B cell (primary cell): Measurements from ENCODE around the gene MEGF8. TPM values are rescaled to one million over a fixed set of nuclear protein-coding genes. Genes with fewer than 3 reads are reported as not detected.
A peak's percentile ranks its signal among the peaks of the same experiment; 100 is the strongest.

Source experiments
- ATAC-seq: fragments of 200-7000 bp; cut with Tn5 transposase; one replicate; pipeline ENCODE4 v1.10.0; 2021; ENCODE audit warnings: low read depth, mild to moderate bottlenecking, moderate number of reproducible peaks, moderate library complexity
- CTCF ChIA-PET: fragments of 350-600 bp; sonication (Branson Sonifier 250); formaldehyde crosslinking; loops from one replicate; lab custom pipeline; 2021; ENCODE audit warnings: antibody characterized with exemption, inconsistent platforms; lab: Charles Lee
- POLR2A ChIA-PET: fragments of 350-600 bp; sonication (Branson Sonifier 250); formaldehyde crosslinking; loops from one replicate; lab custom pipeline; 2021; ENCODE audit warnings: antibody characterized with exemption; lab: Charles Lee
- DNase-seq: peaks from one replicate; pipeline ENCODE4 v3.0.0; 2013
- H2AFZ ChIP-seq: 2 replicates; pipeline ENCODE4 v1.6.1; 2012; ENCODE audit warnings: mild to moderate bottlenecking, low read depth, low read length; ENCODE audit not compliant: insufficient read depth, poor library complexity, severe bottlenecking
- H3K27ac ChIP-seq, 2 donors: 1 replicate in 1 of 2; 2 replicates in 1 of 2; pipeline ENCODE4 v1.5.1; 2012 to 2013; ENCODE audit warnings: low read length in 2 of 2, mild to moderate bottlenecking in 2 of 2, moderate library complexity in 1 of 2
- H3K27me3 ChIP-seq, 4 experiments: fragments of 200-600 bp in 1 of 4; sonication (generic) in 1 of 4; replicated peaks in 1 of 4; 1 replicate in 2 of 4; 2 replicates in 2 of 4; pipeline versions ENCODE4 v1.6.1 to v1.7.0; 2013 to 2016; ENCODE audit warnings: low read length in 3 of 4, mild to moderate bottlenecking in 2 of 4, mixed read lengths in 1 of 4, moderate library complexity in 1 of 4; ENCODE audit not compliant: insufficient read depth in 4 of 4, control insufficient read depth in 3 of 4; ENCODE audit errors: control extremely low read depth in 1 of 4
- H3K36me3 ChIP-seq, 2 experiments: replicated peaks in 1 of 2; 1 replicate in 1 of 2; 2 replicates in 1 of 2; pipeline versions ENCODE4 v1.6.1 to v1.7.1; 2013; ENCODE audit warnings: low read length in 1 of 2; ENCODE audit not compliant: insufficient read depth in 2 of 2, control insufficient read depth in 1 of 2; ENCODE audit errors: control extremely low read depth in 1 of 2, extremely low read depth in 1 of 2
- H3K4me1 ChIP-seq, 2 donors: fragments of 200-600 bp in 1 of 2; sonication (generic) in 1 of 2; 1 replicate in 1 of 2; 2 replicates in 1 of 2; pipeline versions ENCODE4 v1.5.1 to v1.6.1; 2013 to 2017; ENCODE audit warnings: low read length in 2 of 2; ENCODE audit not compliant: control insufficient read depth in 2 of 2, insufficient read depth in 2 of 2
- H3K4me2 ChIP-seq: replicated peaks from 2 replicates; pipeline ENCODE3; 2012; ENCODE audit warnings: mild to moderate bottlenecking, low read depth, low read length; ENCODE audit not compliant: poor library complexity, severe bottlenecking
- H3K4me3 ChIP-seq, 5 experiments: fragments of 200-600 bp in 1 of 5; sonication (generic) in 1 of 5; 1 replicate in 3 of 5; 2 replicates in 2 of 5; pipeline versions ENCODE4 v1.5.1 to v1.7.0; 2011 to 2016; ENCODE audit warnings: low read length in 4 of 5, mild to moderate bottlenecking in 4 of 5, low read depth in 2 of 5, control low read depth in 1 of 5, moderate library complexity in 1 of 5; ENCODE audit not compliant: insufficient read depth in 1 of 5; ENCODE audit errors: control extremely low read depth in 1 of 5, extremely low read depth in 1 of 5
- H3K79me2 ChIP-seq: fragments of 200-600 bp; sonication (generic); one replicate; pipeline ENCODE4 v1.6.0; 2016; ENCODE audit warnings: low read length; ENCODE audit not compliant: control insufficient read depth, insufficient read depth
- H3K9ac ChIP-seq: fragments of 200-600 bp; sonication (generic); 2 replicates; pipeline ENCODE4 v1.6.1; 2017; ENCODE audit warnings: mild to moderate bottlenecking, low read length, moderate library complexity
- H3K9me3 ChIP-seq, 3 donors: one replicate each; pipeline versions ENCODE4 v1.6.1 to v1.7.1; 2013; ENCODE audit warnings: low read length in 2 of 3; ENCODE audit not compliant: control insufficient read depth in 2 of 3, insufficient read depth in 1 of 3; ENCODE audit errors: control extremely low read depth in 1 of 3
- H4K20me1 ChIP-seq: 2 replicates; pipeline ENCODE4 v1.6.0; 2012; ENCODE audit warnings: mild to moderate bottlenecking, low read length; ENCODE audit not compliant: insufficient read depth, control insufficient read depth, poor library complexity, severe bottlenecking
- H3K27ac Mint-ChIP-seq: one replicate; pipeline ENCODE4 v1.8.0; 2021; ENCODE audit warnings: mixed read lengths
- H3K27me3 Mint-ChIP-seq: one replicate; pipeline ENCODE4 v1.8.0; 2021; ENCODE audit warnings: mixed read lengths
- H3K4me1 Mint-ChIP-seq: one replicate; pipeline ENCODE4 v1.8.0; 2021; ENCODE audit warnings: mixed read lengths
- H3K4me3 Mint-ChIP-seq: one replicate; pipeline ENCODE4 v1.8.0; 2021; ENCODE audit warnings: mixed read lengths
- H3K9me3 Mint-ChIP-seq: one replicate; pipeline ENCODE4 v1.8.0; 2022; ENCODE audit warnings: mixed read lengths; ENCODE audit not compliant: insufficient read depth
- CTCF ChIP-seq: fragments of 200-600 bp; IDR thresholded peaks from one replicate; pipeline ENCODE4 v1.8.0; 2022; ENCODE audit warnings: antibody characterized with exemption, mild to moderate bottlenecking
- EZH2 ChIP-seq: IDR thresholded peaks from 2 replicates; pipeline ENCODE4 v1.6.1; 2012; ENCODE audit warnings: borderline replicate concordance, low read depth, mild to moderate bottlenecking, moderate library complexity, low read length; ENCODE audit not compliant: insufficient read depth, poor library complexity, severe bottlenecking
- WGBS: methylation state at CpG from one replicate; pipeline ENCODE4 v1.1.5; 2013; ENCODE audit warnings: missing lambda C conversion rate; ENCODE audit not compliant: insufficient coverage; 5-methylcytosine and 5-hydroxymethylcytosine counted together
- intact Hi-C: fragments of 100-400 bp; cut with micrococcal nuclease; formaldehyde crosslinking; loops from one replicate; pipeline ENCODE4 v1.10.0; 2022
- polyA plus RNA-seq: library from polyadenylated mRNA; depleted of rRNA; stranded (reverse); fragments of >200 nt; gene quantifications from 2 replicates; pipeline ENCODE4 v1.2.3, GENCODE V29; 2012
- total RNA-seq, 2 donors: library from RNA; stranded (reverse); fragments of 120-200 nt in 1 of 2; gene quantifications; 1 replicate in 1 of 2; 2 replicates in 1 of 2; pipeline versions ENCODE4 v1.2.3 to v1.2.4, GENCODE V29; 2013 to 2022

The MEGF8 gene
- total and polyA plus RNA-seq, 2 donors (not counting 1 experiment from before 2014, with no cell fraction given) = 8.2 to 26.5 TPM

DNA sequence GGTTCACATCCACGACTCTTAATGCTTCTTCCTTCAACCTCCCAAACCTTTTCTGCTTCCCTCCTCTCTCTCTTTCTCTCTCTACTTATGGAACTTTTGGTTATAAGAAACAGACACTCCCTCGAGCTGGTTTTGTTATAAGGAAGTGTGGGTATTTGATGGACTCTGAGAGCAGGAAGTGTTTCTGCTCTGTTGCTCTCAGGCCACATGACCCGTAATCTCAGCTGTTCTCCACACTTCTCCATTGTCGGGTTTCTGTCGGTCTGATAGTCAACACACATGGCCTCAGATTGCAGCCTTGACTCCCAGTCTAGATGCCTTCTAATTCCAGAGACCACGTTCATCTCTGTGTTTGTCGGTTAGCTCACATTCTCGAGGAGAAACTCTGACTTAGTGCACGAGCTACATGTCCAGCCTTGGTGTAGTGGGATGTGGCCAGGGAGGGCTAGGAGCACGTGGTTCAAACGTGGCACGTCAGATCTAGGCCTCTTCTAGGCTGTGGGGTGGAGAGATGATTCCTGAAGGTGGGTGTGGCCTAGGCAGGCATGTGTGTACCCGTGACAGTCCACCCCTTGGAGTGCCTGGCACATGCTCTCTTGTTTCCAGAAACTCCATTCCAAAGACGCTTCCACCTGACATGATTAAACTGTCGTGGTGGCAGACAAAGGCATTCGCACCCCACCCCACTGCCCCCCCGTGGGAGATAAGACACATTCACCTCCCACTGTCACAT is 38.3 kb downstream of the MEGF8 start:
- Histone ChIP-seq H3K27me3 (no peaks in the 10 kb centered on the region), H4K20me1 (no peaks in the 10 kb centered on the region), H3K79me2 (peaks cover 7% of the 10 kb centered on the region), H3K27ac (peak overlapping the region; percentile 81 to 87), H3K9me3 (peaks cover 0 to 9% (median 7%) of the 10 kb centered on the region in 3 donors), H2AFZ (peak overlapping the region; percentile 41), H3K36me3 (no peaks in the 10 kb centered on the region), H3K4me3 (peak overlapping the region in 1 of 5 experiments; percentile 11), H3K9ac (no peak overlapping the region), H3K4me1 (peaks cover 38 to 47% of the 10 kb centered on the region in 2 donors), H3K4me2 (peak overlapping the region; percentile 62)
- WGBS = 78% methylated on average over 15 of the region's 17 CpGs
- H3K9me3 Mint-ChIP-seq = no peaks in the 10 kb centered on the region
- no peak for TF ChIP-seq EZH2
- TF ChIP-seq CTCF = no peak
- H3K27me3 Mint-ChIP-seq = no peaks in the 10 kb centered on the region
- peak overlapping the region; percentile 86 for H3K27ac Mint-ChIP-seq
- intact Hi-C loops = no loop called here
- ChIA-PET POLR2A (interaction anchor here (0.8 to 1.5 kb wide), 2 partner anchors 16 to 23 kb away, joined by 3 to 8 read pairs; no protein-coding TSS in a partner anchor), CTCF (interaction anchor here (1.6 to 3.6 kb wide), 2 partner anchors 37 to 56 kb away, joined by 7 to 18 read pairs; no protein-coding TSS in a partner anchor)
- peak; percentile 54 for ATAC-seq
- peaks cover 47% of the 10 kb centered on the region for H3K4me1 Mint-ChIP-seq
- DNase-seq = peak; percentile 82
- H3K4me3 Mint-ChIP-seq = peak overlapping the region; percentile 17

DNA sequence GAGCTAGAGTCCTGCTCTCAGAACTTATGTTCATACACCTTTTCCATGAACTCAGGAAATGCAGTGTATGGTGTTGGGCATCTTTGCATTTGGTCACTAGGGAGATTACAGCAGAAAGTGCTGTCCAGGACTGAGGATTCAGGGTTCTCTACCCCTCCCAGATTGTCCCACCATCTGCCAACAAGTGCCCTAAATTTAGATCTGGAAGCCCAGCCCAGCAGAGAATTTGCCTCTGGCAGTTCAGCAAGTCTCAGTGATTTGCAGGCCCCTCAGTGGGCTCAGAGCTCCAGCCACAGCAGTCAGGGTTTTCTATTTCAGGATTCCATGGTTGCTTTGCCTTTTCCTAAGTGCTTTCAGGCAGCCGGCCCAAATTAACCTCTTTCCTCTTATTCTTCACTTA is 41.2 kb downstream of the MEGF8 start:
- Histone ChIP-seq H3K36me3 (no peaks in the 10 kb centered on the region), H3K4me1 (peaks cover 45 to 62% of the 10 kb centered on the region in 2 donors), H3K4me3 (no peak overlapping the region), H3K9ac (no peak overlapping the region), H3K27me3 (no peaks in the 10 kb centered on the region), H3K9me3 (peaks cover 0 to 9% (median 7%) of the 10 kb centered on the region in 3 donors), H2AFZ (no peak overlapping the region), H4K20me1 (no peaks in the 10 kb centered on the region), H3K4me2 (no peak overlapping the region), H3K79me2 (peaks cover 13% of the 10 kb centered on the region), H3K27ac (peak overlapping the region in 1 of 2 donors; percentile 87)
- POLR2A ChIA-PET = no interaction called here
- no CpG with 5 or more reads among the region's 1 CpG for WGBS
- CTCF ChIA-PET = no interaction called here
- TF ChIP-seq CTCF (no peak), EZH2 (no peak)
- H3K9me3 Mint-ChIP-seq = no peaks in the 10 kb centered on the region
- intact Hi-C loops = no loop called here
- no peaks in the 10 kb centered on the region for H3K27me3 Mint-ChIP-seq
- H3K4me3 Mint-ChIP-seq = peak overlapping the region; percentile 45
- peaks cover 53% of the 10 kb centered on the region for H3K4me1 Mint-ChIP-seq
- no peak for DNase-seq
- ATAC-seq = no peak
- peak overlapping the region; percentile 86 for H3K27ac Mint-ChIP-seq
